Dedifferentiated amniotic fluid mesenchymal stem cell (primary cell): ENCODE measurements around the gene ARVCF.

Source experiments
- DNase-seq: peaks from one replicate; pipeline ENCODE4 v3.0.0-alpha.2; 2016; ENCODE audit errors: extremely low spot score

The ARVCF gene

DNA sequence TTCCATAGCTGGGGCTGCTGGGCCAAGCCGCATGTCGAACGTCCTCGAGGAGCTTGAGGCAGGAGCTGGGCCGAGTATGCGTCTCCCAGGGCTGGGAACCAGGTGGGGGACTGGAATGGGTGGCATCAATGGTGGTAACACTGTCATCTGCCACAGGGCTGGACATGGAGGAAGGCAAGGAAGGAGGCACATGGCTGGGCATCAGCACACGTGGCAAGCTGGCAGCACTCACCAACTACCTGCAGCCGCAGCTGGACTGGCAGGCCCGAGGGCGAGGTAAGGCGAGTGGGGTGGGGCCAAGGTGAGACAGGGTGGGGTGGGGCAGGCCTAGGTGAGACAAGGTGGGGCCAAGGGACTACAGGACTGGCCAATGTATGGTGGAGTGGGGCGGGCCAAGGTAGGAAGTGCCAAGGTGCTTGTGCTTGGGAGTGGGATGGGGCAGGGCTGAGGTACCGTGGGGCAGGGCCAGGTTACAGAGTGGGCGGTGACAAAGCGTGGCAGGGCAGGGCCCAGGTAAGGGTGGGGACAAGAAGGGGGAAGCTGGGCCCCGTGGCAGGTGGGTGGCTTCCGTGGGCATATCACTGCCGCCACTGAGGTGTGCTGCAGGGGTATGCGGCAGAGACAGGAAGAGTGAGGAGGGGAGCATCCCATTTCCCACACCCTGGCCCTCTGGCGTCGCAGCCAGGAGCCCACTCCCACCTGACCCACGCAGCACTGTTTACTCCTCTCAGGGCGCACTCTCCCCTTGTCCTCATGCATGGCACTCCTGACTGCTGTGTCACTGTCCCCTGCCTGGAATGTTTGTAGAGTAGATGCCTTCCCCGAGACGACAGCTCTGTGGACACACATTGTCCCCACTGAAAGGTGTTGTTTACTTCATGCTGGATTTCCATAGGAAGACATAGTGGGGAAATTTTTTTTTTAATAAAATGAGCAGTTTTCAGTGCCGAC, 36.0 kb upstream of the ARVCF start:
- no peak for DNase-seq

DNA sequence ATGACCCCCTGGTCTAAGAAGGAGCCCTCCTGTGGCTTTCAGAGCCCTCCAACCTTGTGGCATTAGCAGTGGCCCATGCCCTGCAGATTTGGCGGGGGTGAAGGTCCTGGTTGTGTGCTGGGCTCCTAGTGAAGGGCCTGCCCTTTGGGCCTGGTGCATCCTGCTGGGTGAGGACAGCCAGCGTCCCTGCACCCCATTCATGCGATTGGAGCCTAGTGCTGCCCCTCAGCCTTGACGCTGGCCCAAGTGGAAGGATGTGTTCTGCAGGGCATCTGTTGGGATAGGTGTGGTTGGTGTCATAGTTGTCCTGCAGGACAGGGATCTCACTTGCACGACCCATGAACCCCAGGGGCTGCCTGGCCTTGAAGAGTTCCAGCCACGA, 35.3 kb upstream of the ARVCF start:
- no peak for DNase-seq

DNA sequence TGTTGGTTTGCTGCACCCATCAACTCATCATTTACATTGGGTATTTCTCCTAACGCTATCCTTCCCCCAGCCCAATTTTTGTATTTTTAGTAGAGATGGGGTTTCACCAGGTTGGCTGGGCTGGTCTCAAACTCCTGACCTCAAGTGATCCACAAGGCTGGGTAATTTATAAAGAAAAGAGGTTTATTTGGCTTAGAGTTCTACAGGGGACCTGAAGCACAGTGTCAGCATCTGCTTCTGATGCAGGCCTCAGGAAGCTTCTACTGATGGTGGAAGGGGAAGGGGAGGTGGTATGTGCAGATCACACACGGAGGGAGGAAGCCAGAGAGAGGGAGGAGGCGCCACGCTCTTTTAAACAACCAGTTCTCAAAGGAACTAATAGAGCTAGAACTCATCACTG, 30.1 kb upstream of the ARVCF start:
- DNase-seq, result no peak

DNA sequence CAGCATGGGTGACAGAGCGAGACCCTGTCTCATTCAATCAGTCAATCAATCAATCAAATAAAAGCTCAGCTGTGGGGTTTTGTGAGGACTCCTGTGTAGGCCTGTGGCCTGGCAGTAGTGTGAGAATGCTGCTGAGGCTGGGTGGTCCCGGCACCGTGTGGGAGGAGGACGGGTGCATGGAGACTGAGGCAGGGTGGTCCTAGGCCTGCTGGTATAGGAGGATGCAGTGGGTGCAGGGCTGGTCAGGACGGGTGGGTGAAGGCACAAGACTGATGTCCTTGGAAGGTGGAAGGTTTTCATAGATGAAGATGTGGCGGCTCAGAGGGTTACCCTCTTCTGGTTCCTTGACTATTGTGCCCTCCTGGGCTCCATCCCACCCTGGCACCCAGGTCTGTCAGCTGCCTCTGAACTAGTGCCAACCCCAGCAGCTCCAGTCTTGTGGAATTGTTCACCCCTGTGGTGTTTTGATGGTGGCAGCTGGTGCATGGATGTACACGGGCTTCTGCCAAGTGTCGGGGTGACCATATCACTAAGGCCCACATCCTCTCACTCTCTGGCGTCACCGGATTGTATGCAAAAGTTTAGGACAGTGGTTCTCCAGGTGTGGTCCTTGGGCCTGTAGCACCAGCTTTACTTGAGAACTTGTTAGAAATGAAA, 28.0 kb upstream of the ARVCF start:
- DNase-seq, result no peak

DNA sequence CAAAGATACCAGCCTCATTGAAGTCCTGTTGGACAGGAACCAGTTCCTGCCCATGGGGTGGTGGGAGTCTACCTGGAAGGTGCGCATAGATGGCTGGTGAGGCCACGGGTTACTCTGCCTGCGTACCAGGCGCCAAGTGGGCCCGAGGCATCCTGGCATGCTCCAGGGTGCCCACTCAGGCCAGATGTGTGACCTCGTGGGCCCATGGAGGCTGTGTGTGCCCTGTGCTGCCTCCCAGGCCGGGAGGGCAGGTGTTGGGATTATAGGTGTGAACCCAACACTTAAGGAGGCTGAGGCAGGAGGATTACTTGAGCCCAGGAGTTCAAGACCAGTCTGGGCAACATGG, 27.3 kb upstream of the ARVCF start:
- DNase-seq, result no peak

DNA sequence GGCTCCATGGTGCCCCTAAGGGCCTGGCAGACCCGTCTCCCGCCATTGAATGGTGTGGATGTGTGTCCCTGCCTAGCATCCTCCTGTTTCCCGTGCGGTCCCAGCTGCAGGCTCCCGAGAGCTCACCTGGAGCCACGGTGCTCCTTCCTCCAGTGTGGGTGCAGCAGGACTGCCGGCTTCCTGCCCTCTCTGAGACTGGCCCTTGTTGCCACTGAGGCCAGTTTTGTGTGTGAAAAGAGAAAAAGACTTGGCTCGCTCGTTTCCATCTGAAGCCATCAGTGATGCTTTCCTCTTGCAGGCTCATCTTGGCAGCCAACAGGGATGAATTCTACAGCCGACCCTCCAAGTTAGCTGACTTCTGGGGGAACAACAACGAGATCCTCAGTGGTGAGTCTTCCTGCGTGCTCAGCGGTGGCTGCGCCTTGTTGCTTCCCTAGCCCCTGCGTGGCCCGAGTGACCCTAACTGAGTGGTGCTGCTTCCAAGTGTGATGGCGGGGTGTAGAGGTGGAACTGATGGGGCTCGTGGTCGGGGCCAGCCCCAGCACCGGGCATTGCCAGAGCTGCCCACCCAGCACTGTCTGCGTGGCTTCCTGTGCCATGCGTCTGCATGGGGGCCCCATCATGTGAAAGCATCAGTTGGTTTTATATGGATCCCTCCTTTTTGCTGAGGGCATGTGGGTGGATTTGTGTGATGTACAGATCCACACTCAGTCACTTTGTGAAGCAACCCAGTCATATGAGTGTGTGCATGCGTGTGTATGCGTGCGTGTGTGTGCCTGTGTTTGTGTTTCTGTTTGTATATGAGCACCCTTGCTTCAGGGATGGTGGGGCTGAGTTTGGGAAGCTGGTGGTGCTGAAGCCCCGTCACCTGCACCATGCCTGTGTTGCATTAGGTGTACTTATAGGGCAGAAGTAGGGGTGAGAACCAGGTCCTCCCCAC, 26.7 kb upstream of the ARVCF start:
- no peak for DNase-seq

DNA sequence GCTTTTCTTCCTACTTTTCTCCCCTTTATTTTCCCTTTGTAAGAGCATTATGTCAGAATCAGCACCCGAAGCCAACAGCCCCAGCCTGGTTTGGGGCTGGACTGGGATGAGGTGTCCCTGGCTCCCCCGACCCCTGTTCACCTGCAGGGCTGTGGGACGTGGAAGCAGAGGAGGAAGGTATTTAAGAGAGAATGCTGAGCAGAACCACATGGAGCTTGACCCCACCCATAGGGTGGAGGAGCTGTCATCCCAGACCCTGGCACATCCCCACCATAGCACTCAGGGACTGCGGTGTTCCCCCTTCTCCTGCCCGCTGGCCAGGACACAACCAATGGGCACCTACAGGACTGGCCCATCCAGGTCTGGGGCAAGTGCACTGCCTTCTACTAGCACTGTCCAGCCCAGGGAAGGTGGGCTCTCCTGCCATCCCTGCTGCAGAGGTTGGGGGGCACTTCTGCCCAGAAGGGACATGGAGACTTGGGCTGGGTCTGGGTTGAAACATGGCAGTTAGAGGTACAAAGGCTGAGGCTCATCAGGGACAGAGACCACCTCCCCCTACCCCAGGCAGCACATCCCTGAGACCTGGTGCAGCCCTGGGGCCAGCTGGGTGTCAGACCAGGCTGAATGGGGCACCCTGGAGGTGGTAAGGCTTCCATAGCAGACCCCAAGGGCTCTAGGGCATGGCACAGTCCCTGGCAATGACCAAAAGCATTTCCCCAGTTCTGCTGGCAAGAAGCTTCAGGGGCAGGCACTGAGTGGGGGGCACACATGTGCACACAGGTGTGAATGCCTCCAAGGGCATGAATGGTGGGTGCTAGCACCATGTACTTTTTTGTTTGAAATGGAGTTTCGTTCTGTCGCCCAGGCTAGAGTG, 23.9 kb upstream of the ARVCF start:
- no peak for DNase-seq

DNA sequence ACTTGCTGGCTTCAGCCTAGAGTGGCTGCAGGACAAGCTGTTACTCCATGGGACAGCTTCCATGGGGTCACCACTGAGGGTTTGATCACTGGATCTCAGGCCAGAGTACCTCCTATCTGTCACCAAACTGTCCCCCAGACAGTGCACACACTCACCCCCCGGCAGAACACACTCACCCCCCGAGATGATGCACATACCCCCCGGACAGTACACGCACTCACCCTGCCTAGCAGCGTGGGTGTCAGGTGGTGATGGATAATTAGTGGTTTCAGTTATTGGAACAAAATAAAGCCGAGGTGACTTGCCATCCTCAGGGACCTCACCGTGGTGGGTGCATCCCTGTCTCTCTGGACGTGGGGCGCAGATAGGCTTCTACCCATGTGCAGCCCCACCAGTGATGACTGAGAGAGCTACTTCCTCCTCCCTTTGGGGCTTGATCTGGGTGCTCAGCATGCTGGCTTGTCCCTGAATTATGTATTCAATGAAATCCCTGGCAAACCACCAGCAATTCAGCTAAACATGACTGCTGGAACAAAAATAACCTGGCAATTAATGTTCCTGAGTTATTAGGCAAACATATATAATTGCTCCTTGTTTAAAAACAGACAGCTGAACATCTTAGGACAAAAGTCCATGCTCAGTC, 23.2 kb upstream of the ARVCF start:
- DNase-seq, result no peak

DNA sequence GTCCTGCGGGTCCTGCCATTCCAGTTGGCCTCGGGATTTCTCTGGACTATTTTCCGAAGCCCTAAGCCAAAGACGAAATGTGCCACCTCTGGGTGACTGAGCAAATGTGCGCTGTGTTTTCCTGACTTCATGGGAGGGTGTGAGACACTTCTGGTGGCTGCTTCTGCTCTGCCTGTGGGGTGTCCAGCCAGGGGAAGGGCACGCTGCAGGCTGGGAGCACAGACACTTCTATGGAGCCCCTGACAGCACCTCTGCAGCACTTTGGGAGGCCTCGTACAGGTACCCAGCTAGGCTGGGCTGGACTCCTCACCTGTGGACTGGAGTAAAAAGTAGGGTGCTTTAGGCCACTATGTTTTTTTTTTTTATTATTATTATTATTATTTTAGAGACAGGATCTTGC, 22.0 kb upstream of the ARVCF start:
- no peak for DNase-seq

DNA sequence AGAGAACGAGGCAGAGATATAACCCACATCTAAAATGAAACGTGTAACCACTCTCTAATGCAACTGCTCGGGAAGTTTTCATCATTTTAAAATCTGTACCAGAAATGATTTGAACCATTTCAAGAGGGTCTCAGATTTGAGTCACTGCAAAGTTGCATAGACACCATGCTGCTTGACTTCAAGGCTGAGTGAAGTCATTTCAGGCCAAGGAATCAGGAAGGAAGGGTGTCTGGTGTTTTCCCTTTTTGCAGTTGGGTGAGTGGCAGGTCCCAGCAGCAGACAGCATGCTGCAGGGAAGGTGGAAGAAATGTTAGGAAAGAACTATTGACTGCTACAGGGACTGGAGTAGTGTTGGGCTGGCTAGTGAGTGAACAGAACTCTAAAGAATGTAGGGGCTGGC, 20.8 kb upstream of the ARVCF start:
- no peak for DNase-seq

DNA sequence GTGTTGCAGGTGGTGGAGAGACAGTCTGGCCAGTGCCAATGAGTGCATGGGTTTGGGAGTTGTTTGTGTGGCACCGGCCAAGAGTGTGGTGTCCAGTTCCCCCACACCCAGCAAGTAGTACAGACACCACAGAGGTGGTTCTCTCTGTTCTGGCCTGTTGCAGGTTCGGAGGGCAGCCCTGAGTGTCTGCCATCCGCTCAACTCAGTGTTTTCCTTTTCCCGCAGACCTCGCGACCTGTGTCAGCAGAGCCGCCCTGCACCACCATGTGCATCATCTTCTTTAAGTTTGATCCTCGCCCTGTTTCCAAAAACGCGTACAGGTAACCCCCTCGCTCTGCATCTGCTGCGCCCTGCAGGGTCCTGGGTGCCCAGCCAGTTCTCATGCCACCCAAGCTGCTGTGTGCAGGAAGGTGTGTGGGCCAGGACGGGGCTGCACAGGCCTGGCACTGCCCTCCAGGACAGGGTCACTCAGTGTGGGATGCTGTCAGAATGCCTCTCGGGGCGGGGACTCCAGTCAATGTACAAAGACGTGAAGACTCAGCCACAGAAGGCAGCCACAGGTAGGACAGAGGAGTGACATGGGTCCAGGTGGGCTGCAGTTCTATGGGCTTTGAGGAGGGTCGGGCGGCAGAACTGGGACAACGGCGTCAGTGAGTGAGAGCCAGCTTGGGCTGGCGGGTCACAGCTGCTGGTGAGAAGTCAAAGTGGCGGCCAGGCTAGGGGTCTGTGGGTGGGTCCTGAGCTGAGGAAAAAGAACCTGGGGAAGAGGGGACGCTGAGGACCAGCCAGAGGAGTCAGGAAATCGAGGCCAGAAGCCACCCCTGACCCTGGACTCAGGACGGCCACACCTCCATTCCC, 20.1 kb upstream of the ARVCF start:
- DNase-seq, result no peak

DNA sequence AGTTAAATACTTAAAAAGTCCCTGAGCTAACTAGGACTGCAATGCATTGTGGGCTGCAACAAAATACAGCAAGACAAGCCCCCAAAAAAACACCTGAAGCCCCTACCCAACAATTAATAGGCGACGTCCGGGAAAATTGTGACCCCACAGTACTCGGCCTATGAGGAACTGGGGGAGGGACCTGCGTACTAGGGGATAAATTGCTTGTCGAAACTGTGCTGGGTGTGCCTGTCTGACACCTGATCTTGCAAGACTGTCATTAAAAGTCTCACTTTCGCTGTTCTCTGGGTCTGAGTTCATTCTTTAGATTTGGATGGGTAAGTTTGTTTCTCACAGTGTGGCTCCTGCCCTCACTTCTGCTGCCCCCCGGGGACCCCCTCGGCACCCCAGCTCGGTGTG, 19.5 kb upstream of the ARVCF start:
- no peak for DNase-seq

DNA sequence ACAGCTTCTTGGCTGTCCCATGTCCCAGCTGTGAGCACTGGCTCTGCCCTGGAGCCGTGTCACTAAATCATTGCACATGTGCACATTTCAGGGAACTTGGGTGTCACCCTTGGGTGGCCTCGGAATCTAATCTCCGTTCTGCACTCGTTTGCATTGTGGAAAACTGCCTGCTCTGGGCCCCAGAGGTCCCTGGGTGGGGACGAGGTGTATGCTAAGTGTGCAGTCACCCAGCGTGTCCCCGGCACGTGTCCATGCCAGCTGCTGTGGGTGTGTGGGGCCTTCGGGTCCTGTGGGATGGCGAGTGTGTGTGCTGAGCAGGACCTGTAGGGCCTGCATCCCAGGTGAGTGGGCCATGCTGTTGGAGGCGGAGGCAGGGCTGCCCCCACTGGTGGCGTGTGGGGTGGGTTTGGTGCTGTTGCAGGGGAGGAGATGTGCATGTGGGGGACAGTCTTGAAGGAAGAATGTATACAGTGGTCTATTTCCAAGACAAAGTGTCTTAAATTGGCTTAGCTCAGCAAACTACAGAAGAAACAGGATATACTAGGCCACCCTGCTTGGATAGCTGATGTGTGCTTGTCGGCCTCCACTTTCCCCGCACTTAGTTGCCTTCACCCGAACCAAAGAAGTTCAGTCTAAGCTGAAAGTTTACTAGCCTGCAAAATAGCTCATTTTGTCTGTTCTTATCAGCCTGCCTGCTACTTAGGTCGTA, 18.9 kb upstream of the ARVCF start:
- DNase-seq, result no peak

DNA sequence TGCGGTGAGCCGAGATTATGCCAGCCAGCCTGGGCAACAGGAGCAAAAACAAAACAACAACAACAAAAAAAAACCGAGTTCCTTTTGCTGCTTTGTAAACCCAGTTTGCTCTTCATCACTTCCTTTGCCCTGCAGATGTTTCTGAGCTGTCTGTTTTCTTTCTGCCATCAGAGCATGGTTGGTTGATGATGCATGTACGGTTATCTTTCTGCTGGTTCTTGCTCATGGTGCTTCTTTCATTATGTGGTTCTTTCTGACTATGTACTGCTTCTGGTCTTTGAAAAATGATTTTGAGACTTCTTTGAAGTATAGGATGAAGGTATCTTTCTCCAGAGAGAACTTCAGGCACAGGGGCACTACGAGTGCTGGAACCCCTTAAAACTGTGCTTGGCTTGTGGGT, 17.5 kb upstream of the ARVCF start:
- DNase-seq, result no peak

DNA sequence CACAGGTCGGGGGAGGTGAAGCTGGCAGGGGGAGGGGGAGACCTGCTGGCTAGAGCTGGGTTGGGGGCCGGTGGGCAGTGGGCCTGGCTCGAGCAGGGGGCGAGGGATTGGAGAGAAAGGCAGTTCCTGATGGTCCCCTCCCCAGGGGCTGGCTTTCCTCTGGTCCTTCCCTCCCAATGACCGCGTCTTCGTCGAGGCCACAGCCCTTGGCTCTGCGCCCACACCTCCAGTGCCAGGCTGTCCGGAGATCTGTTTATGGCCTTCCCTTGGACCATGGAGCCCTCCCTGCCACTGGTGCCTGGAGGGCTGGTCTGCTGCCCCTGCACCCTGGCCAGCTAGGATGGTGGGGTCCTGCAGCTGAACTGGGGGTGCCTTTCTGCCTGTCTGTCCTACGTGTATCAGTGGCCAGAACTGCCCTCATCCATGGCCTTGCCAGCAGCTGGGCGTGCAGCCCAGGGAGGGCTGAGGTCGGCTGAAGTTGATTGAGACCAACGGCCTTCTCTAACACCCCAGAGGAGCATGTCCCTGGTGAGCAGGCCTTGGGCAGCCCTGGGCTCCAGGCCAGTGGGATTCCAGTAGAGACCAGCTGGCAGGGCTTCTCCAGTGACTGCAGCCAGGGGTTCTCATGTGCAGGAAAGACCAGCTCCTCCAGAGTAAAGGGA, 16.6 kb upstream of the ARVCF start:
- no peak for DNase-seq

DNA sequence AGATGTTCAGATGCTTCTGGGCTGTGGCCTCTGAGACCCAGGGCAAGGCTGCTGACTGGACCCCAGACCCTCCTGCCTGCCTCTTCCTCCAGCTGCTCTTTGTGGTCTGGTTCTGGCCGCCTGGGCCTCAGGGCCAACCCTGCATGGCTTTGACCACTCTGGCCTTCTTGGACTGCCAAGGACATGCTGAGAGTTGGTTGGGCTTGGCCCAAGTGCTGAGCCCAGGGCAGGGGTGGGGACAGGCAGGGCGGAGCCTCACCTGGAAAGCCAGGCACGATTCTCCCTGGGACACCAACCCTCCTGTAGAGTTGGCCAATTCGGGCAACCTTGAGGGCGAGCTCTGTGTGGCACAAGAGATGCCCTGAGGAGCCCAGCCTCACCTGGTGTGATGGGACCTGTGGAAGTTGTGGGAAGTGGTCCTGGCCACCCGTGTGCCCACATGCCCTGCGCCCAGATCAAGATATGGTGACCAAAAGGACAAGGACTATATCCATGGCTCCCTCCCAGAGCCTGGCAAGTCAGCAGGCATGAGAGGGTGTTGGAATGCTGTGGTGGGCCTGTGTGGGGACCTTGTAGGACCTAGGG, 15.9 kb upstream of the ARVCF start:
- DNase-seq, result no peak

DNA sequence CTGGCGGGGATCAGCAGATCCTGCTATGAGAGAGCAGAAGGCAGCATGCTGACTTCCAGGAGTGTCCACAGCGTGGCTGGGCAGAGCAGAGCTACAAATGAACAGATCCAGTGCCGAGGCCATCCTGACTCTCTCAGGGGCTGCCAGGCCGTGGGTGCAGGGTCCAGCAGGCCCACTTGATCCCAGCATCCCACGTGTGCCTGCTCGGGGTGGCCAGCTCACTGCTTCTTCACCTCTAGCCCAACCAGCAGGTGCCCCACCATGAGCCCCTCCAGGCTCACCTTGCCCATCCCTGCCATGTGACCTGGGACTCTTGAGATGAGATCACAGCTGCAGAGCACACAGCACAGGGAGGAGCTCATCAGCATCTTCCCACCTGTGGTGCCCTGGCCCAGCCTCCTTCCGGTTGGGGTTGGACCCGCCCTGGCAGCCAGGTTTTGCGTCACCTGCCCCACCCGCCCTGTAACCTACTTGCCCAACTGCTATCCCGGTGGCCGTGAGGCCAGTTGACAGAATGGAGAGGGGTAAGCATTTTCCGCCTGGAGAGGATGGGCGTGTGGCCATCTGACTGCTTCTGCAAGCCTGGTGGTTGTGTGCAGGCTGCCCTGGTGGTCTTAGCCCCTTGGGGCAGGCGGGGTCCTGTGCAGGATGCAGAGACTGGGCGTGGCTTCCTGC, 15.2 kb upstream of the ARVCF start:
- no peak for DNase-seq
